Uterus (tissue), 4 donors: ENCODE data around the gene CSNK1A1L. TPM values are rescaled to one million over a fixed set of nuclear protein-coding genes. Genes with fewer than 3 reads are reported as not detected.

Experiments
- DNase-seq, 2 donors: peaks; one replicate each; pipeline ENCODE4 v3.0.0-alpha.2; 2019 to 2020
- H3K27ac ChIP-seq, 2 donors: fragments of 200-600 bp; sonication (generic); 1 replicate in 1 of 2; 2 replicates in 1 of 2; pipeline ENCODE4 v1.5.1; 2016 to 2018
- H3K27me3 ChIP-seq, 2 donors: fragments of 200-600 bp; sonication (generic); one replicate each; pipeline ENCODE4 v1.5.1; 2018 to 2019; ENCODE audit warnings: control low read depth in 1 of 2
- H3K36me3 ChIP-seq, 2 donors: fragments of 200-600 bp; sonication (generic); one replicate each; pipeline ENCODE4 v1.5.1; 2019; ENCODE audit warnings: control low read depth in 1 of 2
- H3K4me1 ChIP-seq, 2 donors: fragments of 200-600 bp; sonication (generic); one replicate each; pipeline ENCODE4 v1.5.1; 2018 to 2019; ENCODE audit warnings: control low read depth in 1 of 2
- H3K4me3 ChIP-seq, 2 donors: fragments of 200-600 bp; sonication (generic); 1 replicate in 1 of 2; 2 replicates in 1 of 2; pipeline ENCODE4 v1.5.1; 2018 to 2019; ENCODE audit warnings: mild to moderate bottlenecking in 1 of 2
- H3K9me3 ChIP-seq, 2 donors: fragments of 200-600 bp; sonication (generic); one replicate each; pipeline ENCODE4 v1.5.1; 2019; ENCODE audit warnings: control low read depth in 1 of 2
- POLR2A ChIP-seq, 2 donors: fragments of 450-650 bp; IDR thresholded peaks; one replicate each; pipeline ENCODE4 v1.6.1; 2016; ENCODE audit warnings: antibody characterized with exemption in 2 of 2, mild to moderate bottlenecking in 1 of 2, moderate library complexity in 1 of 2
- intact Hi-C: fragments of 100-400 bp; cut with DNase I; formaldehyde crosslinking; loops from one replicate; pipeline ENCODE4 v1.15.1; 2023; ENCODE audit warnings: low total_unique reads
- total RNA-seq, 4 donors: library from RNA; depleted of rRNA in 3 of 4; stranded (reverse); fragments of >200 nt in 3 of 4; gene quantifications; one replicate each; pipeline versions ENCODE4 v1.1.0 to v1.2.4, GENCODE V29; 2014 to 2023
- TF ChIP-seq, protein P1 (sequence below), 4 experiments: fragments of 200-600 bp in 2 of 4; fragments of 450-650 bp in 2 of 4; sonication (generic) in 2 of 4; IDR thresholded peaks; one replicate each; pipeline ENCODE4 v1.5.1; 2016 to 2019; ENCODE audit warnings: antibody characterized with exemption in 4 of 4, mild to moderate bottlenecking in 2 of 4, moderate library complexity in 1 of 4
- donor health status: DM: yes; HTN: yes; CAD: no.

Gene CSNK1A1L
- total RNA-seq, 4 donors from 2014 or later, result not detected

DNA sequence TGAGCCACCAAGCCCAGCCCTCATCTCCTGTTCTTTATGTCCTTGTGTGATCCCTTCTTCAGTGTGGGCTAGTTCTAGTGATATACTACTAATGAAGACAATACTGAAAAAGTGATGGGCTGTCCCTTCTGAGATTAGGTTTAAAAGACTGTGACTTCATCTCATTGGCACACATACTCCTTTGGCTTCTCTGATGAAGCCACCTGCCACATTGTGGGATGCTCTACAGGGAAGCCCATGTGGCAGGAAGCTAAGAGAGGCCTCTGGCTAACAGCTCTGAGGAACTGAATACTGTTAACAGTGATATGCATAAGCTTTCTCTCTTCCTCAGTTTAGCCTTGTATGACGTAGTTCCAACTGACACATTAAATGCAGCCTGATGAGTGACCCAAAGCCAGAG is 13.6 kb downstream of the CSNK1A1L start:
- intact Hi-C loops, result no loop called here
- Histone ChIP-seq H3K4me1 (no peaks in the 10 kb centered on the region), H3K4me3 (no peak overlapping the region), H3K27ac (no peak overlapping the region), H3K27me3 (no peaks in the 10 kb centered on the region), H3K9me3 (no peaks in the 10 kb centered on the region), H3K36me3 (no peaks in the 10 kb centered on the region)
- no peak for DNase-seq
- TF ChIP-seq POLR2A (IDR thresholded peaks at IDR 0.05), result no peak
- TF ChIP-seq, protein P1, sequence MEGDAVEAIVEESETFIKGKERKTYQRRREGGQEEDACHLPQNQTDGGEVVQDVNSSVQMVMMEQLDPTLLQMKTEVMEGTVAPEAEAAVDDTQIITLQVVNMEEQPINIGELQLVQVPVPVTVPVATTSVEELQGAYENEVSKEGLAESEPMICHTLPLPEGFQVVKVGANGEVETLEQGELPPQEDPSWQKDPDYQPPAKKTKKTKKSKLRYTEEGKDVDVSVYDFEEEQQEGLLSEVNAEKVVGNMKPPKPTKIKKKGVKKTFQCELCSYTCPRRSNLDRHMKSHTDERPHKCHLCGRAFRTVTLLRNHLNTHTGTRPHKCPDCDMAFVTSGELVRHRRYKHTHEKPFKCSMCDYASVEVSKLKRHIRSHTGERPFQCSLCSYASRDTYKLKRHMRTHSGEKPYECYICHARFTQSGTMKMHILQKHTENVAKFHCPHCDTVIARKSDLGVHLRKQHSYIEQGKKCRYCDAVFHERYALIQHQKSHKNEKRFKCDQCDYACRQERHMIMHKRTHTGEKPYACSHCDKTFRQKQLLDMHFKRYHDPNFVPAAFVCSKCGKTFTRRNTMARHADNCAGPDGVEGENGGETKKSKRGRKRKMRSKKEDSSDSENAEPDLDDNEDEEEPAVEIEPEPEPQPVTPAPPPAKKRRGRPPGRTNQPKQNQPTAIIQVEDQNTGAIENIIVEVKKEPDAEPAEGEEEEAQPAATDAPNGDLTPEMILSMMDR (IDR thresholded peaks at IDR 0.05), result no peak

DNA sequence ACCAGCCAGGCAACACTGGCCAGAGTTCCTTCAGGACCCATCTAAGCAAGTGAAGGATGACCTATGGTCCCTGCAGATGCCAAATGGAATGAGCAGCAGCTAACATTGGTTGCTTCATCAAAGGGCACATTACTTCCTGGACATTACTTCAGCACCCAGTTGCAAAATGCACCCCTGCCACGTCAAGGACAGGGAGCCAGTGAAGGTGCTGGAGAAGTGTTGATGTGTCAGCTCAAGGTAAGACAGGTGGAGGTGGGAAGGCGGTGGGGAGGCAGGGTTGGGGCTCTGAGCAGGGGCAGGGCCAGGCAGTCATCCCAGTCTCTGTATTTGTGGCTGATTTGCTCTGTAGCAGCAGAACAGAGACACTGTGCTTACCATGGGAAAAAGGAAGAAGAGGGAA is 14.6 kb downstream of the CSNK1A1L start:
- Histone ChIP-seq H3K36me3 (no peaks in the 10 kb centered on the region), H3K4me3 (no peak overlapping the region), H3K27me3 (no peaks in the 10 kb centered on the region), H3K9me3 (no peaks in the 10 kb centered on the region), H3K27ac (no peak overlapping the region), H3K4me1 (no peaks in the 10 kb centered on the region)
- intact Hi-C loops, result no loop called here
- no peak for TF ChIP-seq POLR2A (IDR thresholded peaks at IDR 0.05)
- TF ChIP-seq, protein P1 (IDR thresholded peaks at IDR 0.05), result no peak
- no peak for DNase-seq

DNA sequence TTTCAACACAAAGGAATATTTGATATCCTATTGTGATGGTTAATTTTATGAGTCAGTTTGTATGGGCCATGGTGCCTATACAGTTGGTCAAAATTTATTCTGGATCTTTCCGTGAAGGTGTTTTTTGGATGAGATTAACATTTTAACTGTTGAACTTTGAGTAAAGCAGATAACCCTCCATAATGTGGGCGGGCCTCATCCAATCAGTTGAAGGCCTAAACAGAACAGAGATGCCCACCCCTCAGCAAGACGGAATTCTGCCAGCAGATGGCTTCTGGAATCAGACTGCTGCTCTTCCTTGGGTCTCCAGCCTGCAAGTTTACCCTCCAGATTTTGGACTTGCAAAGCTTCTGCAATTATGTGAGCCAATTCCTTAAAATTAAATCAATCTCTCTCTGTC is 16.0 kb downstream of the CSNK1A1L start:
- intact Hi-C loops, result no loop called here
- Histone ChIP-seq H3K27ac (no peak overlapping the region), H3K4me3 (no peak overlapping the region)

DNA sequence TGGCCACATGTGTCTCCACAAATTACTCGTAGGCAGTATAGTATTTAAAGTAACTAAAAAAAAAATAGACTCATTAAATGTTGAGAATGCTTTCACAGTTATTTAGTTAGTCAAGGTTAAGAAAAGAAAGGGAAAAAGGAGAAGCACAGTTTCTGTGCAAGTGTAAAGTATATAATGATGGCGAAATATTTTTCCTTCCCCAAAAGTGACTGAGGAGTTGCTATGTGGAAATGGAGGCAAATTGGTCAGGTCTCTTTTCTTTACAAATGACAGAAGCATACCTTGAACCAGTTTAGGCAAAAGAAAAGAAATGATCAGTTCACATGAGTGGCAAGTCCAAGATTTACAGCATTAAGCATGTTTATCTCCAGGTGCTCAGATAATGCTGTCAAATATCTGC is 18.0 kb downstream of the CSNK1A1L start:
- no peak for DNase-seq
- Histone ChIP-seq H3K9me3 (no peaks in the 10 kb centered on the region), H3K4me1 (no peaks in the 10 kb centered on the region), H3K36me3 (no peaks in the 10 kb centered on the region), H3K4me3 (no peak overlapping the region), H3K27ac (no peak overlapping the region), H3K27me3 (no peaks in the 10 kb centered on the region)
- intact Hi-C loops, result no loop called here
- no peak for TF ChIP-seq POLR2A (IDR thresholded peaks at IDR 0.05)
- TF ChIP-seq, protein P1 (IDR thresholded peaks at IDR 0.05), result no peak

More for the DNA sequence above, 16.0 kb downstream of the CSNK1A1L start:
- Histone ChIP-seq H3K36me3 (no peaks in the 10 kb centered on the region), H3K9me3 (no peaks in the 10 kb centered on the region), H3K4me1 (no peaks in the 10 kb centered on the region), H3K27me3 (no peaks in the 10 kb centered on the region)
- DNase-seq, result no peak
- TF ChIP-seq, protein P1 (IDR thresholded peaks at IDR 0.05), result no peak
- TF ChIP-seq POLR2A (IDR thresholded peaks at IDR 0.05), result no peak

DNA sequence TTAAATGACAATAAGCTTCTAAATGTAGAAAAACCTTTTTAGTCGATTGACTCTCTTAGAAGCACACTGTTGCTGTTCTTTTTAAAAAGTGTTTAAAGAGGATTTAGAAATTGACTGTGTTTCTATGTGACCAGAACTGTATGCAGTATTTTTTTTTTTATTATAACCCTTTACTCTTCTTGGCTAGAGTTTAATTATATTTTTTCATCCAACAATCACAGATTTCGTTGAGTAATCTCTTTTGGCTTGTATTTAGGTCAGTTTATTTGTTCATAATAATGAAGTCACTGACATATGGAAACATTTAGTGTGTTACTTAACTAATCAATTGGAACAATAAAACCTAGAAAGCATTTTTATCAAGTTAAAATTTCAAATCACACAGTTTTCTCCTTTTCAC is 19.9 kb downstream of the CSNK1A1L start:
- H3K27me3 ChIP-seq, result no peaks in the 10 kb centered on the region
- H3K9me3 ChIP-seq, result no peaks in the 10 kb centered on the region
- no peaks in the 10 kb centered on the region for H3K36me3 ChIP-seq
- H3K4me1 ChIP-seq, result no peaks in the 10 kb centered on the region
- no peak overlapping the region for H3K27ac ChIP-seq
- TF ChIP-seq POLR2A (IDR thresholded peaks at IDR 0.05), result no peak
- TF ChIP-seq, protein P1 (IDR thresholded peaks at IDR 0.05), result no peak
- intact Hi-C loops, result no loop called here
- H3K4me3 ChIP-seq, result no peak overlapping the region
- DNase-seq, result no peak
